ENCODE measurements around the gene SCN4A. TPM values are rescaled to one million over a fixed set of nuclear protein-coding genes. Genes with fewer than 3 reads are reported as not detected.

Gene SCN4A
- total and polyA plus RNA-seq, 2 of the 13 experiments (the other 11 are each of a cell fraction or from before 2014, with no cell fraction given) = 0.02 to 0.03 TPM

DNA sequence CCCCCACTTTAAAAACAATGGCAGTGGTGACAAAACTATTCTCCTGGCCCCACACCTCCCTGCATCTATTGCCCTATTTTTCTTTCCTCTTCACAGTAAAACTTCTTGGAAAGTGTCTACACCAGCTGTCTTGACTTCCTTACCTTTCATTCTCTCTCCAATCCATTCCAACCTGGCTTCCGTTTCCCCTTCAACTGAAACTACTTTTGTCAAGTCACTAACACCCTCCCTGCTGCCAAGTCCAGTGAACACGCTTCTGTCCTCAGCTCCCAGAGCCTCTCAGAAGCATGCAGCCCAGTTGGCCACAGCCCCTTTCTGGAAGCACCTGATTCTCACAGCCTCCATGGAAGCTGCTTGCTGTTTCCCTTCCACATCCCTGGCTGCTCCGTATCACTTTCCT, 4.0 kb upstream of the SCN4A start:
- BruUV-seq (replicated peaks) = no TSS peak
- H3K4me1 ChIP-seq (ENCODE audit: insufficient read depth, low read length) = peaks cover 23% of the 10 kb centered on the region
- ChIA-PET CTCF (ENCODE audit: low intra/inter-chr PET ratio, low total read pairs) (no interaction called here), POLR2A (no interaction called here)
- H3K9ac ChIP-seq (ENCODE audit: insufficient read depth, low read depth, low read length) = no peak overlapping the region
- 13% methylated on average over 3 of the region's 3 CpGs for WGBS (ENCODE audit: low lambda C conversion rate)
- H4K20me1 ChIP-seq (ENCODE audit: insufficient read depth, low read length) = no peaks in the 10 kb centered on the region
- no peak overlapping the region for H3K4me3 ChIP-seq (replicated peaks in 1 of 3; ENCODE audit: insufficient read depth in 1 of 3, low read depth in 2 of 3, low read length in 3 of 3)
- ATAC-seq (no peak), DNase-seq (ENCODE audit: low spot score) (no peak), FAIRE-seq (no peak)
- intact Hi-C loops (cut with micrococcal nuclease; ENCODE audit: unreplicated experiment) (no loop called here), in situ Hi-C loops (cut with HindIII; ENCODE audit: extremely low pct_ligation_motif_present, low pct_unique_long_range_greater_than_20kb) (no loop called here)
- peaks cover 13 to 63% of the 10 kb centered on the region in 2 experiments; a peak in 3 of 5 replicates for H3K27me3 ChIP-seq (ENCODE audit: control insufficient read depth in 1 of 2, insufficient read depth in 2 of 2, low read length in 2 of 2)
- H3K9me3 ChIP-seq (ENCODE audit: low read length) = peaks cover 2% of the 10 kb centered on the region
- H3K79me2 ChIP-seq (ENCODE audit: insufficient read depth, low read length) = no peaks in the 10 kb centered on the region
- no peak overlapping the region for H2AFZ ChIP-seq (ENCODE audit: low read length)
- TF ChIP-seq SMAD3 (CRISPR knock-in tag; IDR thresholded peaks at IDR 0.05) = no peak
- no peak for TF ChIP-seq ZNF326 (CRISPR knock-in tag; IDR thresholded peaks at IDR 0.05; ENCODE audit: borderline replicate concordance)
- TF ChIP-seq HDAC2 (CRISPR knock-in tag; IDR thresholded peaks at IDR 0.05) = no peak
- TF ChIP-seq TBX3 (IDR thresholded peaks at IDR 0.05; ENCODE audit: borderline replicate concordance) = no peak
- TF ChIP-seq SOX6 (IDR thresholded peaks at IDR 0.05) = no peak
- TF ChIP-seq SOX6 (CRISPR knock-in tag; IDR thresholded peaks at IDR 0.05) = no peak
- TF ChIP-seq ZBTB2 (CRISPR knock-in tag; IDR thresholded peaks at IDR 0.05; ENCODE audit: low read depth) = no peak
- no peak for TF ChIP-seq ZFAT (CRISPR knock-in tag; conservative IDR thresholded peaks at IDR 0.05)
- TF ChIP-seq ZNF383 (CRISPR knock-in tag; IDR thresholded peaks at IDR 0.05; ENCODE audit: borderline replicate concordance) = no peak
- no peak for TF ChIP-seq TFAP4 (IDR thresholded peaks at IDR 0.05; ENCODE audit: borderline replicate concordance, low read depth)
- TF ChIP-seq KLF9 (CRISPR knock-in tag; IDR thresholded peaks at IDR 0.05; ENCODE audit: low read depth) = no peak
- TF ChIP-seq LCORL (IDR thresholded peaks at IDR 0.05) = no peak
- no peak for TF ChIP-seq LCORL (CRISPR knock-in tag; IDR thresholded peaks at IDR 0.05)
- TF ChIP-seq, protein P1, sequence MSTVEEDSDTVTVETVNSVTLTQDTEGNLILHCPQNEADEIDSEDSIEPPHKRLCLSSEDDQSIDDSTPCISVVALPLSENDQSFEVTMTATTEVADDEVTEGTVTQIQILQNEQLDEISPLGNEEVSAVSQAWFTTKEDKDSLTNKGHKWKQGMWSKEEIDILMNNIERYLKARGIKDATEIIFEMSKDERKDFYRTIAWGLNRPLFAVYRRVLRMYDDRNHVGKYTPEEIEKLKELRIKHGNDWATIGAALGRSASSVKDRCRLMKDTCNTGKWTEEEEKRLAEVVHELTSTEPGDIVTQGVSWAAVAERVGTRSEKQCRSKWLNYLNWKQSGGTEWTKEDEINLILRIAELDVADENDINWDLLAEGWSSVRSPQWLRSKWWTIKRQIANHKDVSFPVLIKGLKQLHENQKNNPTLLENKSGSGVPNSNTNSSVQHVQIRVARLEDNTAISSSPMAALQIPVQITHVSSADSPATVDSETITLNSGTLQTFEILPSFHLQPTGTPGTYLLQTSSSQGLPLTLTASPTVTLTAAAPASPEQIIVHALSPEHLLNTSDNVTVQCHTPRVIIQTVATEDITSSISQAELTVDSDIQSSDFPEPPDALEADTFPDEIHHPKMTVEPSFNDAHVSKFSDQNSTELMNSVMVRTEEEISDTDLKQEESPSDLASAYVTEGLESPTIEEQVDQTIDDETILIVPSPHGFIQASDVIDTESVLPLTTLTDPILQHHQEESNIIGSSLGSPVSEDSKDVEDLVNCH (CRISPR knock-in tag; IDR thresholded peaks at IDR 0.05) = no peak
- no peak for TF ChIP-seq LRRFIP1 (CRISPR knock-in tag; conservative IDR thresholded peaks at IDR 0.05)
- TF ChIP-seq ZNF773 (CRISPR knock-in tag; IDR thresholded peaks at IDR 0.05; ENCODE audit: borderline replicate concordance) = no peak
- TF ChIP-seq YY1 (IDR thresholded peaks at IDR 0.05; ENCODE audit: insufficient read depth, insufficient replicate concordance, low read depth, low read length) = no peak
- no peak for TF ChIP-seq GATAD1 (CRISPR knock-in tag; IDR thresholded peaks at IDR 0.05)
- H3K27ac ChIP-seq (ENCODE audit: extremely low read length, insufficient read depth, low read length) = no peak overlapping the region
- no peak overlapping the region for H3K4me2 ChIP-seq (ENCODE audit: low read depth, low read length)
- H3K36me3 ChIP-seq (replicated peaks in 1 of 2; ENCODE audit: control insufficient read depth in 1 of 2, insufficient read depth in 2 of 2, low read length in 2 of 2) = no peaks in the 10 kb centered on the region

Measured in HepG2 (cell line).